ENCODE results near the gene ABI1.

ABI1 gene

GRCh38 chr10:26854524-26854923 lies 6.2 kb downstream of the ABI1 start:
- no peak for DNase-seq

DNA sequence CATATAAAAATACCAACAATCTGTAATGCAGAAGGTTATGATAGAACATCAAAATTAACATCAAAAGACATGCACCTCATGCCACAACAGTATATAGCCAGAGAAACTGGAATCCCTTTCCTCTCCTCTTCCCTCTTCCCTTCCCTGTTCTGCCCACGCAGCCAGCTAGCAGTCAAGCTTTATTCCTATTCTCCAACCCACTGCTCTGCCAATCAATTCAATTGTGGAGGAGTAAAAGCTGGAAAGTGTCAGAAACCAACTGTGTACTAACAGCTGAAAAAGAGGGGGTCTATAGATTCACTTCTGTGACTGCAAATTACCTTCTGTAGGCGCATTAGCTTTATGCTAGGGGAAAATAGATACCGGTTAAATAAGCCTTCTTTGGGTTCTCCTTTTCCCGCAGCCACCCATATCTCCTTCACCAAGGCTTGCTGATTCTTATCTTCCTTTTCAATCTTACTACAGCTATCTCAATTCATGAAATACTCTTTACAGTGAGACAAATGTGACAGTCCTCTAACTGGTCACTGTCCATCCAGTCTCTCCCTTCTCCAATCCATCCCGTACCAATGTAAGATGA lies 16.3 kb downstream of the ABI1 start:
- no peak for DNase-seq

GRCh38 chr10:26843736-26844135 lies 17.0 kb downstream of the ABI1 start:
- no peak for DNase-seq

DNA sequence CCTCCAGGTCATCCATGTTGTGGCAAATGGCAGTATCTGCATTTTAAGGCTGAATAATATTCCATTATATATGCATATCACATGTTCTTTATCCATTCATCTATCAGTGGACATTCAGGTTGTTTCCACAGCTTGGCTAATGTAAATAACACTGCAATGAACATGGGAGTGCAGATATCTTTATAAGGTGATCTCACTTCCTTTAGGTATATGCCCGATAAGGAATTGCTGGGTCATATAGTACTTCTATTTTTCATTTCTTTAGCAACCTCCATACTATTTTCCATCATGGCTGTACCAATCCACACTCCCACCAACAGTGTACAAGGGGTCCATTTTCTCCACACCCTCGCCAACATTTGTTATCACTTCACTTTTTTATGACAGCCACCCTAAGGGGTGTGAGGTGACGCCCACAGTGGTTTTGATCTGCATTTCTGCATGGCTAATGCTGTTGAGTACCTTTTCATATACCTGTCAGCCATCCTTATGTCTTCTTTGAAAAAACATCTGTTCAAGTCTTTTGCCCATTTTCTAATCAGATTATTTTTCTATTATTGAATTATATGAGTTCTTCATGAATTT lies 18.9 kb downstream of the ABI1 start:
- no peak for DNase-seq

DNA sequence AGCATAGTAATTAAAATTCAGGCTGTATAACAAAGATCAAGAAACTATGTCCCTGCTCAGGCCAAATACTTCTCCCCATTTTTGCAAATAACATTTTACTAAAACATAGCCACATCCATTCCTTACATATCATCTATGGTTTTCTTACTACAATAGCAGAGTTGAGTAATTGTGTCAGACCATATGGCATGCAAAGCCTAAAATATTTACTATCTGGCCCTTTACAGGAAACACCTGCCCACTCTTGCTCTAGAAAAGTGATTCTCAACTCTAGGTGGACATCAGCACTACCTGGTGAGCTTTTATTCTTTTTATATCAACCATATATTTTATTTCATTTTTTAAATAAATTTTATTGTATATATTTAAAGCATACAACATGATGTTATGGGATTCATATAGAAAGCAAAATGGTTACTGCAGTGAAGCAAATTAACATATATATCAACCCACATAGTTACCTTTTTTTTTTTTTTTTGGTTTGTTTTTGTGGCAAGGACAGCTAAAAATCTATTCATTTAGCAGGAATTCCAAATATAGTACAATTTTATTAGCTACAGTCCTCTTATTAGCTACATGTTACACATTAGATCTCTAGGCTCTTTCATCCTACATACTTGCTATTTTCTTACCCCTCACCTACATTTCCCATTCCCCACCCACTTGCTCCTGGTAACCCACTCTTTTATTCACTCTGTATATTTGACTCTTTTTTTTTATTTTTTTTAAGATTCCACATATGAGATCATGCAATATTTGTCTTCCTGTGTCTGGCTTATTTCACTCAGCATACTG lies 19.6 kb downstream of the ABI1 start:
- DNase-seq: no peak

DNA sequence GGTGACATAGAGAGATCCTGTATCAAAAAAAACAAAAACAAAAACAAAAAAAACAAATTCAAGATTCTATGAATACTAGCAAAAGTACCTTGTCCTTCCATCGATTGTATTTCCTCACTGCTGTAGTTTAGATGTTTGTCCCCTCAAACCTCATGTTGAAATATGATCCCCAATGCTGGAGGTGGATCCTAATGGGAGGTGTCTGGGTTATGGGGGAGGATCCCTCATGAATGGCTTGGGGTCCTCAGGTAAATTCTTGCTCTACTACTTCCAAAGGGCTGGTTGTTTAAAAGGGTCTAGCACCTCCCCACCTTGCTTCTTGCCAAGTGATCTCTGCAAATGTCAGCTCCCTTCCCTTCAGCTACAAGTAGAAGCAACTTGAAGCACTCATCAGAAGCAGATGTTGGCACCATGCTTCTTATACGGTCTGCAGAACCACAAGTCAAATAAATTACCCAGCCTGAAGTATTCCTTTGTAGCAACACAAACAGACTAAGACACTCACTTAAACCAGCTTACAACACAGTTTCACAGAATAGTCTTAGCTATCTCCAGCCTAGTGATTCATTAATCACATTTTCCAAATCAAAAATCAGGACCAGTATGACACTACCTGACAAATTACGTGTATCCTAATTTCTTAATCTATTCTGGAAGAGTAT lies 20.7 kb downstream of the ABI1 start:
- no peak for DNase-seq

GRCh38 chr10:26837139-26837538 lies 23.6 kb downstream of the ABI1 start:
- DNase-seq: no peak

- DNase-seq: no peak
These were observed 25.7 kb downstream of the ABI1 start for GRCh38 chr10:26835025-26835424.

GRCh38 chr10:26832960-26833359 lies 27.8 kb downstream of the ABI1 start:
- no peak for DNase-seq

DNA sequence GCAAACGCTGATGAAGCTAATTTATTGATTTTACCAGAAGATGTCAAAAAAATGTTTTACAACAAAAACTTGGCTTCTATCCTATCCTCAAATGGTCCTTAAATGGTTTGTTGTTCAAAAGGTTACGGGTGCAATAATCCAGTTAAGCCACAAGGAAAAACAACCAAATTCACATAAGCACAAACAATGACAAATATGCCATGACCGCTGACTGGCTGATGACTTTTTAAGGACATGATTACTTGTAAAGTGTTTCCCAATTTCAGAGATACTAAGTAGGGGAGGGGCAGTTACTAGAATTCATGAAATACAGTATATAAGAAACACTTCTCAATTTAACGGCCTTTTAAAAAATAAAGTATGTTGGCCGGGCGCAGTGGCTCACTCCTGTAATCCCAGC lies 28.8 kb downstream of the ABI1 start:
- DNase-seq: no peak

DNA sequence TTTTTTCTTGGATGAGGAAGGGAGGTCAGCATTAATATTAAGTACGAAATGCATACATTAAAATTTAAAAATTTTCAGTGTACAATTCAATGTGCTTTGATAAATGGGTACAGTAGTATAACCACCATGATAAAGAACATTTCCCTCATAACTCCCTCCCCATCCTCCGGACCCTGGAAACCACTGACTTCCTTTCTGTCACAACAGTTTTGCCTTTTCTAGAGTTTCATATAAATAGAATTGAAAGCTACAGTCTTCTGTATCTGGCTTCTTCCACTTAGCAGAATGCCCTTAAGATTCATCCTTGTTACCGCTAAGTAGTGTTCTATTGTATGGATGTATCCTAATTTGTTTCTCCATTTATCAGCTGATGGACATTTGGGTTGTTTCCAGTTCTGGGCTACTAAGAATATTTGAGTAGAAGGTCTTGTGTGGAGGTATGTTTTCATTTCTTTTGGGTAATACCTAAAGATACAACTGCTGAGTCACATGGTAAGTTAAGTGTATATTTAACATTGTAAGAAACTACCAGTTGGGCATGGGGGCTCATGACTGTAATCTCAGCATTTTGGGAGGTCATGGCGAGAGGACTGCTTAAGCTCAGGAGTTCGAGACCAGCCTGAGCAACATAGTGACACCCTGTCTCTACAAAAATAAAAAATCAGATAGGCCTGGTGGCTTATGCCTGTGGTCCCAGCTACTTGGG lies 30.8 kb downstream of the ABI1 start:
- DNase-seq: no peak

GRCh38 chr10:26824015-26824690 lies 36.6 kb downstream of the ABI1 start:
- no peak for DNase-seq

GRCh38 chr10:26821699-26822570 lies 38.8 kb downstream of the ABI1 start:
- no peak for DNase-seq

DNA sequence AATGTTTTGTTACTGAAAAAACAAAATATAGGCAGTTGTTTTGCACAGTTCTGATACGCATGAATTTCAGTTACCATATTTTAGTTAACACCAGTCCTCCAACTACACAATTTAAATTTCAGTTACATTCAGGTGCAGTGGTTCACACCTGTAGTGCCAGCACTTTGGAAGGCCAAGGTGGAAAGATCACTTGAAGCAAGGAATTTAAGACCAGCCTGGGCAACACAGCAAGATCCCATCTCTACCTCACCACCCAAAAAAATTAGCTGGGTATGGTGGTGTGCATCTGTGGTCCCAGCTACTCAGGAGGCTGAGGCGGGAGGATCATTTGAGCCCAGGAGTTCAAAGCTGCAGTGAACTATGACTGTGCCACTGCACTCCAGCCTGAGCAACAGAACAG lies 45.3 kb downstream of the ABI1 start:
- DNase-seq: no peak

DNA sequence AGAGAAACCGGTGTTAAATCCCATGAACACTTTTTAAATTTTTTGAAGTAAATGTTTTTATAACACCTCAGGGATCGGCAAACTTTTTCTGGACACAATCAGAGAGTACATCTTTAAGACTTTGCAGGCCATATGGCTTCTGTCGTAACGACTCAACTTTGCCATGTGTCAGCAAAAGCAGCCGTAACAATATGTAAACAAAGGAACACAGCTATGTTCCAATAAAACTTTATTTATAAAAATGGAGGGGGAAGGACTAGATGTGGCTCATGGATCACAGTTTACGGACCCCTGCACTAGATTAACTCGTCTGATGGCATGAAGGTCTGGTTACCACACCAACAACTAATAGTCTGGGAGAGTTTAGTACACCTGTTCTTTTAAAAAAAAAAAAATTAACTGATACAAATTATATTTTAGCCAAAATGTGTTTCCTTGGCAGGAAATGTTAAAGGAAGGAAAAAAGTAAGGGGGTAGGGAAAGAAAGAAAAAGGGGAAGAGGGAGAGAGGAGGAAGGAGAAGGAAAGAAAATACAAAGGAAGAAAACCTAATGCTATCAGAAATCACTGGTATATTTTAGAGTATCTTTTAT lies 50.2 kb downstream of the ABI1 start:
- DNase-seq: no peak

DNA sequence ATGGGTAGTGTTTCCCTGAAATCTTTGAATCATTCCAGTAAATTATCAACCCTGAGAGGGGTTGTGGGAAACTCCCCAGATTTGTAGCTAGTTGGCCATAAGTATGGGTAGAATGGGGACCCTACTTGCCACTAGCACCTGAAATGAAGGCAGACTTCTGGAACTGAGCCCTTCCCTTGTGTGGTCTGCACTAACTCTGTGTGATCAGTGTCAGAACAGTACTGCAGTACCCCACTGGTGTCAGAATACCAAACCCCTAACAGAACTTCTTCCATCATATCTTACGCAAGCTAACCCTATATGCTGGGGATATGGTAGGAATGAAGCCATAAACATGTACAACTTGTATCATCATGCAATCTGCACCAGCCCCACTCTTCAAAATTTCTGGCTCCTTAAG lies 50.8 kb downstream of the ABI1 start:
- DNase-seq: no peak

GRCh38 chr10:26807532-26807931 lies 53.2 kb downstream of the ABI1 start:
- no peak for DNase-seq

DNA sequence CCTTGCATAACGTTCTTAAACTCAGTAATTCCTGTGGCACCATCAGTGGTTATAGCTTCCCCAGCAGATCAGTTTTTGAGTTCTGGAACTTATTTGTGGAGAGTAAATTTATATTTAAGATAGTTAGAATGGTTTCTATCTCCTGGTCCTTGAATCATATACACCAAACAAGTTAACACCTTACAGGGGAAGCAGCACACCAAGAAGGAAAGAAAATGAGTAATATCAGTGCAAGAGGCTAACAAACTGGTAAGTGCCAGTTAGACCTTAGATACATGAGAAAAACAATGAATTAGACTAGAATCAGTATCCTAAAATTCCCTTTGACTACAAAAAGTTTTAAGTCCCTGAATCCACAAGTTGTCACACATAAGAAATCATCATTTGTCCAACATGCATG lies 54.2 kb downstream of the ABI1 start:
- no peak for DNase-seq

- DNase-seq: no peak
These were observed 55.1 kb downstream of the ABI1 start for GRCh38 chr10:26805567-26806245.

All from T-helper 9 cell (primary cell).